GM10266 (cell line): ENCODE results near the gene PATJ.

Source experiments
- DNase-seq: peaks from one replicate; pipeline ENCODE4 v3.0.0; 2012; ENCODE audit errors: extremely low spot score
- TF ChIP-seq, protein P1 (sequence below): IDR thresholded peaks from 2 replicates; pipeline ENCODE4 v1.5.1; 2012; ENCODE audit warnings: mild to moderate bottlenecking, low read depth; ENCODE audit not compliant: control insufficient read depth, insufficient read depth; ENCODE audit errors: missing control alignments

Gene PATJ

DNA sequence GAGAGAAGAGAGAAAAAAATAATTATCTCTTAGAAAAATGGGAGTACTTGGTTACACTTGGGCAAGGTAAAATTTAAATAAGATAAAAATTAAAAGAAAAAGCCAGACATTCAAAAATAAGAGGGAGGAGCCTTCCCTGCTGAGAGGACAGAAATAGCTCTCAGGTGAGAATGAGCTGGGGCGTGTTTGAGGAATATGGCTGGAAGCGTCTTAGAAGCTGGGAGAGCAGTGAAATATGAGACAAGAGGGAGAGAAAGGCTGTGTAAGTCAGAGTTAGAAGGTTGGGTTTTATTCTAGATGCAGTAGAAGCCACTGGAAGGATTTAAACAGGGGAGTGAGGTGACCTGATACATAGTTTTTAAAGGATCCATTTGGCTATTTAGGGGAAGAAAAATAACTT lies 298.2 kb downstream of the PATJ start:
- no peak for DNase-seq

DNA sequence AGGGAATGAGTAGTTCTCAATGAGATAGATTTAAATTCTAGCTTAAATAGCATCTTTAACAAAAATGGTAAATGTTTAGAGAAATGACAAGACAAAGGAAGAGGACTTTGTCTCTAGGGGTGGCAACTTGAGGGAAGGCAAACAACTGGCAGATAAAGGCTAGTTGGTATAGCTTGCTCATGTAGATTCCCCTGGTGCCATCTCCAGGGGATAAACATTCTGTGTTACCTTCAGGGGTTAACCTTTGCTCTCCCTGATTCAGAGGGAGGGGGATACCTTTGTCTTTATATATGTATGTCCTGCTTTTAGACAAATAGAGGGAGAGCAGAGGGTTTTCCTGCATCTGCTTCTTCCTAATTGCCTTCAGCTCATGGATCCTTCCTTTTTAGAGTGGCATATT lies 298.7 kb downstream of the PATJ start:
- TF ChIP-seq, protein P1, sequence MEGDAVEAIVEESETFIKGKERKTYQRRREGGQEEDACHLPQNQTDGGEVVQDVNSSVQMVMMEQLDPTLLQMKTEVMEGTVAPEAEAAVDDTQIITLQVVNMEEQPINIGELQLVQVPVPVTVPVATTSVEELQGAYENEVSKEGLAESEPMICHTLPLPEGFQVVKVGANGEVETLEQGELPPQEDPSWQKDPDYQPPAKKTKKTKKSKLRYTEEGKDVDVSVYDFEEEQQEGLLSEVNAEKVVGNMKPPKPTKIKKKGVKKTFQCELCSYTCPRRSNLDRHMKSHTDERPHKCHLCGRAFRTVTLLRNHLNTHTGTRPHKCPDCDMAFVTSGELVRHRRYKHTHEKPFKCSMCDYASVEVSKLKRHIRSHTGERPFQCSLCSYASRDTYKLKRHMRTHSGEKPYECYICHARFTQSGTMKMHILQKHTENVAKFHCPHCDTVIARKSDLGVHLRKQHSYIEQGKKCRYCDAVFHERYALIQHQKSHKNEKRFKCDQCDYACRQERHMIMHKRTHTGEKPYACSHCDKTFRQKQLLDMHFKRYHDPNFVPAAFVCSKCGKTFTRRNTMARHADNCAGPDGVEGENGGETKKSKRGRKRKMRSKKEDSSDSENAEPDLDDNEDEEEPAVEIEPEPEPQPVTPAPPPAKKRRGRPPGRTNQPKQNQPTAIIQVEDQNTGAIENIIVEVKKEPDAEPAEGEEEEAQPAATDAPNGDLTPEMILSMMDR = no peak
- no peak for DNase-seq

More for the DNA sequence above, 298.2 kb downstream of the PATJ start:
- TF ChIP-seq, protein P1 = no peak

DNA sequence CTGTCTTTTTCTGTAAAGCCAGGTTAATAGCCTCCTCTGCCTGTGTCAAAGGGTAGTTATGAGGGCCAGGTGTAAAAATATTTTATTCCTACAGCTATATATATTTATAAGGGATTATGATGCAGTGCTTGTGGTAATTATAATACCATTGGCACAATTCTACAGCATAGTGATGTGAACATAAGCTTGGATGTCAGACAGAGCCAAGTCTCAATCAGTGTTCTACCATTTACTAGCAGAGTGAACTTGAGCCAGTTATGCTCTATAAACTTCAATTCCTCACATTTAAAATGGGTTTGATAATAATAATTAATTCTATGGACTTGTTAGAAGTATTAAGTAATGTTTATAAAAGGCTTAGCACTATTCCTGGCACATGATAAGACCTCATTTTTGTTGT lies 300.9 kb downstream of the PATJ start:
- DNase-seq = no peak
- TF ChIP-seq, protein P1 = no peak

DNA sequence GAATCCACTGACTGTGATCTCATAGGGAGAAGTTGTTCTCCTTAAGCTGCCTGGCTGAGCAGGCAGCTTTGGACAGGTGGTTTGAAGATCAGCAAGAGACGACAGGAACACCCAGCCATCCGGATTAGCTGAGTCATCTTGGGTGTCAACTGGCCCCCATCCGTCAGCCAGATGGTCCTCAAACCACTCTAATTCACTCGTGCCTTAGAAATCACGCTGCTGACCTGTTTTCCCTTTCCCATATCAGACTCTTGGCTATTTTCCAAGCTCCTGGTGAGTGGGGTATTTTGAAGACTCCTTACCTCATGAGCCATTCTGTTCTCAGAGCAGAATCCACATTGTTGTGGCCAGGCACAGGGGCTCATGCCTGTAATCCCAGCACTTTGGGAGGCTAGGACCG lies 303.3 kb downstream of the PATJ start:
- DNase-seq = no peak

DNA sequence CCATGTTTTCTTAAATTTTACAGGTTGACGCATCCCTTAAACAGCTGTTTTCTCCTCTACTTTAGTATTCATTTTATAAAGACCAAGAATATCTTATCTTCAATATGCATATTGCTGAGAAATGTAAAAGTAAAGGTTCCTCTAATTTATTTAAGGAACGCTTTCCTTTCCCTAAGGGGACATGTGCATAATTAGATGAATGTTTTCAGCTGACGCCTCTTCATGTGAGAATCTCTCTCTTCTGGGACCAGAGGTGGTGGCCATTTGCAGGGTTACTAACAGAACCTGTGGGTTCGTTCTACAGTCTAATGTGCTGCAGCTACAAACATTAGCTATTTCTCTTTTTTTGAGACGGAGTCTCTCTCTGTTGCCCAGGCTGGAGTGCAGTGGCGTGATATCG lies 304.6 kb downstream of the PATJ start:
- TF ChIP-seq, protein P1 = no peak
- DNase-seq = no peak

More for the DNA sequence above, 303.3 kb downstream of the PATJ start:
- TF ChIP-seq, protein P1 = no peak

DNA sequence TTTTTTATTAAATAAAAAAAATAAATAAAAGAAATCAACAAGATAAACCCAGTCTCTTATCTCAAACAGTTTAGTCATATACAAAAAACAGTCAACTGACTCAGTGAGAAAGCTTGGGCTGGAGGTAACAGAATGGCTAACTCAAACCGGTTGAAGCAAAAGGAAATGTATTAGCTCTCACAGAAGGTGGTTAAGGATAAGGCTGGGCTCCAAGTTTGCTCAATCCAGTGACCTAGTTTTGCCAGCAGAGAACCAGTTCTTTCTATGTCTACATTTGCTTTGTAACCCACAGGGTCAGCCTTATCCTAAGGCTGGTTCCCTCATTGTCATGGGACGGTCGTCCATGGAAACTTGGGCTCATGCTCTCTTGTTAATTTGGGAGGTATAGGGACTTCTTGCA lies 307.9 kb downstream of the PATJ start:
- DNase-seq = no peak
- TF ChIP-seq, protein P1 = no peak

DNA sequence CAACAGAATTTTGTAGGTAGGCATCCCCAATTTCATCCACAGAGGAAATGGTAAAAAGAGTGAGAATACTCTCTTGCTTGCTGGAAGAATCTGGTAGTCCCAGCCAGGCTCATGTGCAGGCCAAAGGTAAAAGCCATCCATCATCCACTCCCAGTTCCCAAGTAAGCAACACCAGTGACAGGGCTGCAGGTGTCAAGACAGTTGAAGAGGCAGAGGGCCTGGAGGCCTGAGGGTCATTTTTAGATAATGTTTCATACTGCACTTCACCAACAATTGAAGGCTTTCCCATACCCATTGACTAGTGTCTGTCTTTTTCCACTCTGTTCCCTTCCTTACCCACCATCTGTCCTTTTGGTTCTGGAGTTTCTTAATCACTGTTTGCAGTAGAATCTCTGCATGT lies 310.7 kb downstream of the PATJ start:
- DNase-seq = no peak
- TF ChIP-seq, protein P1 = no peak
